RWPE1 (cell line): ENCODE data around the gene TUBA4B.

Experiments
- CTCF ChIA-PET: fragments of 350-600 bp; sonication (Branson Sonifier 250); formaldehyde crosslinking; extraction: SDS; loops from one replicate; lab custom pipeline; 2021; lab: Yijun Ruan, JAX
- POLR2A ChIA-PET: fragments of 400-600 bp; formaldehyde crosslinking; extraction: SDS; loops from one replicate; lab custom pipeline; 2020; ENCODE audit warnings: antibody characterized with exemption; ENCODE audit not compliant: low non-redundant PET; lab: Yijun Ruan, JAX
- DNase-seq: peaks from one replicate; pipeline ENCODE4 v3.0.0; 2012; ENCODE audit warnings: low spot score
- H3K27ac ChIP-seq: fragments of 450-650 bp; 2 replicates; pipeline ENCODE4 v1.5.1; 2017
- CTCF ChIP-seq: fragments of 450-650 bp; conservative IDR thresholded peaks from 2 replicates; pipeline ENCODE4 v1.5.1; 2017; ENCODE audit warnings: low read depth, mild to moderate bottlenecking

TUBA4B gene

GRCh38 chr2:219213026-219213415, 40.0 kb upstream of the TUBA4B start:
- DNase-seq, result no peak
- peak overlapping the region; percentile 93 for H3K27ac ChIP-seq
- no peak for TF ChIP-seq CTCF
- ChIA-PET CTCF (interaction anchor here (0.6 kb wide), 1 partner anchor 909 kb away, joined by 3 read pairs; no protein-coding TSS in a partner anchor), POLR2A (no interaction called here)

- TF ChIP-seq CTCF, result no peak
- POLR2A ChIA-PET, result no interaction called here
- DNase-seq, result no peak
- peak overlapping the region; percentile 93 for H3K27ac ChIP-seq
- CTCF ChIA-PET, result no interaction called here
Observed at GRCh38 chr2:219213486-219214071, 39.5 kb upstream of the TUBA4B start.

GRCh38 chr2:219214141-219214540, 38.9 kb upstream of the TUBA4B start:
- ChIA-PET POLR2A (no interaction called here), CTCF (no interaction called here)
- no peak for TF ChIP-seq CTCF
- DNase-seq, result no peak
- peak overlapping the region; percentile 93 for H3K27ac ChIP-seq

- peak overlapping the region; percentile 93; the same call in 1 of the 2 replicates for H3K27ac ChIP-seq
- POLR2A ChIA-PET, result no interaction called here
- CTCF ChIA-PET, result no interaction called here
- DNase-seq, result no peak
- TF ChIP-seq CTCF, result no peak
Observed at GRCh38 chr2:219214786-219215185, 38.3 kb upstream of the TUBA4B start.

- no peak for DNase-seq
- POLR2A ChIA-PET, result no interaction called here
- CTCF ChIA-PET, result interaction anchor here (0.7 kb wide), 1 partner anchor 14 kb away, joined by 3 read pairs; the partner anchor contains the start of gene ANKZF1
- TF ChIP-seq CTCF, result no peak
- peak overlapping the region; percentile 99 for H3K27ac ChIP-seq
Observed at GRCh38 chr2:219215871-219216534, 37.0 kb upstream of the TUBA4B start.

GRCh38 chr2:219216535-219216915, 36.5 kb upstream of the TUBA4B start:
- TF ChIP-seq CTCF, result no peak
- peak overlapping the region; percentile 99 for H3K27ac ChIP-seq

More at GRCh38 chr2:219216535-219216915, 36.5 kb upstream of the TUBA4B start:
- POLR2A ChIA-PET, result no interaction called here
- CTCF ChIA-PET, result interaction anchor here (0.7 kb wide), 1 partner anchor 13 kb away, joined by 3 read pairs; the partner anchor contains the start of gene ANKZF1
- no peak for DNase-seq
